Astrocyte of the spinal cord (primary cell): ENCODE measurements around the gene CELSR3.

Experiments
- DNase-seq: peaks from one replicate; pipeline ENCODE4 v3.0.0; 2011; ENCODE audit warnings: low read depth, low spot score
- H3K4me3 ChIP-seq: 2 replicates; pipeline ENCODE4 v1.5.1; 2011; ENCODE audit warnings: low read depth, mild to moderate bottlenecking, low read length, moderate library complexity
- in situ Hi-C: cut with HindIII; loops from 2 replicates; pipeline ENCODE4 v1.10.0; 2017; ENCODE audit warnings: low sequenced_read_pairs
- TF ChIP-seq, protein P1 (sequence below): IDR thresholded peaks from 2 replicates; pipeline ENCODE4 v1.5.1; 2012; ENCODE audit warnings: low read depth, mild to moderate bottlenecking, low read length, inconsistent platforms

CELSR3 gene

DNA sequence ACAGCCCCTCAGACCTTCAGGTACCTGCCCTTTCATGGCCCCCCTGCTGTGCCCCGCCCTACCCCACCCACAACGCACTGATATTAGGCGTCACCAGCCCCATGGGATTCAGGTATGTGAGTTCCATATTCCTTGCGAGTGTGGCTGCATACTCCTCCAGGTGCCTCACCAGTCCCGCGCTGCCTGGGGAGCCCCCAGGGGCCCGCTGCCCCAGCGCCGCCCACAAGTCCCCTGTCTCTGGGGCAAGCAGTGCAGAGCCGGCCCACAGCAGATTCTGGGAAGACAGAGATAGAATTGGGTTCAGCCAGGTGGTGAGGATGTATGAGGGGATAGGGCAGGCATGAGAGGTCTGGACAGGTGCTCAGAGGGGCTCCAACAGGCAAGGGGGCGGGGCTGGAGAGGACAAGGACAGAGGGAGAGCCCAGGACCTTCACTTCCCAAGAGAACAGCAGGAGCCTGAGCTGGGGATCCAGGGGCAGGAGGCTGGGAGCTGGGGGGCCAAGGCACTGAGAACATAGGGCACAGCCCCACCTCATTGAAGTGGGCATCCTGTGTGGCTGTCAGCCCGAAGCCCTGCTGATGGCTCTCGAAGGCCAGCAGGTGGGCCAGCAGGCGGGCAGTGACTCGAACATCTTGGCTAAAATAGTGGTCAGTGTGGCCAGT, 14.4 kb downstream of the CELSR3 start:
- TF ChIP-seq, protein P1, sequence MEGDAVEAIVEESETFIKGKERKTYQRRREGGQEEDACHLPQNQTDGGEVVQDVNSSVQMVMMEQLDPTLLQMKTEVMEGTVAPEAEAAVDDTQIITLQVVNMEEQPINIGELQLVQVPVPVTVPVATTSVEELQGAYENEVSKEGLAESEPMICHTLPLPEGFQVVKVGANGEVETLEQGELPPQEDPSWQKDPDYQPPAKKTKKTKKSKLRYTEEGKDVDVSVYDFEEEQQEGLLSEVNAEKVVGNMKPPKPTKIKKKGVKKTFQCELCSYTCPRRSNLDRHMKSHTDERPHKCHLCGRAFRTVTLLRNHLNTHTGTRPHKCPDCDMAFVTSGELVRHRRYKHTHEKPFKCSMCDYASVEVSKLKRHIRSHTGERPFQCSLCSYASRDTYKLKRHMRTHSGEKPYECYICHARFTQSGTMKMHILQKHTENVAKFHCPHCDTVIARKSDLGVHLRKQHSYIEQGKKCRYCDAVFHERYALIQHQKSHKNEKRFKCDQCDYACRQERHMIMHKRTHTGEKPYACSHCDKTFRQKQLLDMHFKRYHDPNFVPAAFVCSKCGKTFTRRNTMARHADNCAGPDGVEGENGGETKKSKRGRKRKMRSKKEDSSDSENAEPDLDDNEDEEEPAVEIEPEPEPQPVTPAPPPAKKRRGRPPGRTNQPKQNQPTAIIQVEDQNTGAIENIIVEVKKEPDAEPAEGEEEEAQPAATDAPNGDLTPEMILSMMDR, result no peak
- in situ Hi-C loops, result no loop called here

GRCh38 chr3:48647714-48648113, 15.0 kb downstream of the CELSR3 start:
- DNase-seq, result no peak
- no peak overlapping the region for H3K4me3 ChIP-seq
- TF ChIP-seq, protein P1, result no peak
- in situ Hi-C loops, result no loop called here

More for the DNA sequence above, 14.4 kb downstream of the CELSR3 start:
- no peak for DNase-seq
- no peak overlapping the region for H3K4me3 ChIP-seq

DNA sequence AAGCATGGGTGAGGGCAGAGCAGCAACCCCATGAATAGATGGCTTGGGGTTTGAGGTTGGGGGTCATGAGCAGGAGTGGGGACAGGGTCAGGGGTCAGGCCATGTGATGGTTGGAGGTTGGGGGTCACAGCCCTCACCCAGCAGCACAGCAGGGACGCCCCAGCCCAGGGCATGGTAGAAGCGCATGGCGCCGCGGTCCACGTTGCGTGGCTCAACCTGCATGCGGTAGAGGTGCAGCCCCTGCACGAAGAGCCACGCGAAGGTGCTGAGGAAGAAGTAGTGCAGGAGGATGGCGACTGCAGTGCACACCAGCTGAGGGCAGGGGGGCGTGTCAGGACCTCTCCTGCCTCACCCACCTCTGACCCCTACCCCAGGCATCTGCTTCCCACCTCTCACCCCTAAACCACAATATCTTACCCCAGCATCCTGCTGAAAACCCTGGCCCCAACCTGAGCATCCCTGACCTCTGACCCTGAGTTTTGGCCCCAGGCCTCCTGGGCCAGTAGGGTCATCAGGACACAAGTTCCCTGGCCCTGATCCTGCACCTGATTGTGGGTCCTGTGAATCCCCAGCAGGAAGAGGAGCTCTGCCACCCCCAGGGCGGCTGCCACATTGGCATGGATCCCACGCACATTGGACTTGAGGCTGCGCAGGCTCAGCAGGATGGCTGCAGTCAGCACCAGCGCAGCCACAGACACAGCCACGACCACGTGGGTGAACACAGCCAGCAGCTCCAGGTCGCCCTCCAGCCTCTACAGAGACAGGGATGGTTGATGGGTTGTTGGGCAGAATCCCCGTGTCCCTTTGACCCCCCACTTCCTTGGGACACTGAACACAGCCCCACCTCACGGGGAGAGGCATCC, 17.6 kb downstream of the CELSR3 start:
- no peak overlapping the region for H3K4me3 ChIP-seq
- DNase-seq, result no peak
- in situ Hi-C loops, result no loop called here
- TF ChIP-seq, protein P1, result no peak

GRCh38 chr3:48642605-48643004, 20.1 kb downstream of the CELSR3 start:
- H3K4me3 ChIP-seq, result no peak overlapping the region
- TF ChIP-seq, protein P1, result no peak
- in situ Hi-C loops, result no loop called here
- no peak for DNase-seq

- in situ Hi-C loops, result no loop called here
- no peak overlapping the region for H3K4me3 ChIP-seq
- DNase-seq, result no peak
- TF ChIP-seq, protein P1, result no peak
These were observed 21.3 kb downstream of the CELSR3 start for GRCh38 chr3:48641396-48641795.

- in situ Hi-C loops, result no loop called here
These were observed 22.6 kb downstream of the CELSR3 start for GRCh38 chr3:48639944-48640606.

More at GRCh38 chr3:48639944-48640606, 22.6 kb downstream of the CELSR3 start:
- H3K4me3 ChIP-seq, result no peak overlapping the region
- TF ChIP-seq, protein P1, result no peak
- no peak for DNase-seq
